H9 (cell line): ENCODE measurements around the gene PREPL. TPM values are rescaled to one million over a fixed set of nuclear protein-coding genes. Genes with fewer than 3 reads are reported as not detected.
A peak's percentile ranks its signal among the peaks of the same experiment; 100 is the strongest.

Experiments used
- DNase-seq: peaks from one replicate; pipeline ENCODE4 v3.0.0-alpha.2; 2017
- H2AFZ ChIP-seq: one replicate; pipeline ENCODE4 v1.6.1; 2013; ENCODE audit warnings: mild to moderate bottlenecking, low read length, control low read depth, moderate library complexity
- H2AK5ac ChIP-seq: 2 replicates; pipeline ENCODE4 v1.6.1; 2013; ENCODE audit warnings: low read length, control low read depth, mixed read lengths; ENCODE audit not compliant: insufficient read length
- H2BK120ac ChIP-seq: one replicate; pipeline ENCODE4 v1.6.1; 2013; ENCODE audit warnings: low read depth, mild to moderate bottlenecking, low read length, control low read depth, inconsistent platforms; ENCODE audit not compliant: poor library complexity, severe bottlenecking
- H2BK12ac ChIP-seq: 2 replicates; pipeline ENCODE4 v1.6.1; 2013; ENCODE audit warnings: low read length, control low read depth, mixed read lengths, low read depth; ENCODE audit not compliant: insufficient read length
- H2BK15ac ChIP-seq: 2 replicates; pipeline ENCODE4 v1.6.1; 2013; ENCODE audit warnings: low read depth, low read length, control low read depth
- H2BK20ac ChIP-seq: one replicate; pipeline ENCODE4 v1.6.1; 2013; ENCODE audit warnings: low read depth, mild to moderate bottlenecking, low read length, control low read depth, inconsistent platforms; ENCODE audit not compliant: poor library complexity, severe bottlenecking
- H2BK5ac ChIP-seq: 2 replicates; pipeline ENCODE4 v1.6.1; 2013; ENCODE audit warnings: low read length, control low read depth, mixed read lengths; ENCODE audit not compliant: insufficient read length
- H3K14ac ChIP-seq: 2 replicates; pipeline ENCODE4 v1.6.1; 2013; ENCODE audit warnings: low read length, control low read depth; ENCODE audit not compliant: insufficient read depth
- H3K18ac ChIP-seq: 2 replicates; pipeline ENCODE4 v1.6.1; 2013; ENCODE audit warnings: low read depth, mild to moderate bottlenecking, mixed read lengths, low read length, control low read depth; ENCODE audit not compliant: insufficient read length
- H3K23ac ChIP-seq: 2 replicates; pipeline ENCODE4 v1.6.1; 2013; ENCODE audit warnings: low read length, control low read depth, mixed read lengths, low read depth; ENCODE audit not compliant: insufficient read length
- H3K23me2 ChIP-seq: 2 replicates; pipeline ENCODE4 v1.6.1; 2013; ENCODE audit warnings: low read depth, mild to moderate bottlenecking, mixed read lengths, low read length, control low read depth; ENCODE audit not compliant: insufficient read length, poor library complexity, severe bottlenecking
- H3K27ac ChIP-seq: 2 replicates; pipeline ENCODE4 v1.5.1; 2013; ENCODE audit warnings: low read length, control low read depth, mixed read lengths, low read depth; ENCODE audit not compliant: insufficient read length
- H3K27me3 ChIP-seq: 2 replicates; pipeline ENCODE4 v1.6.1; 2013; ENCODE audit warnings: low read length, control low read depth, inconsistent platforms; ENCODE audit not compliant: insufficient read depth
- H3K4ac ChIP-seq: 2 replicates; pipeline ENCODE4 v1.6.1; 2013; ENCODE audit warnings: low read depth, mild to moderate bottlenecking, control low read depth, inconsistent platforms, low read length, moderate library complexity
- H3K4me1 ChIP-seq: 2 replicates; pipeline ENCODE4 v1.6.1; 2013; ENCODE audit warnings: low read length, control low read depth, inconsistent platforms; ENCODE audit not compliant: insufficient read depth
- H3K4me2 ChIP-seq: 2 replicates; pipeline ENCODE4 v1.6.1; 2013; ENCODE audit warnings: low read length, control low read depth, mixed read lengths; ENCODE audit not compliant: insufficient read length, insufficient read depth
- H3K56ac ChIP-seq: 2 replicates; pipeline ENCODE4 v1.6.1; 2013; ENCODE audit warnings: low read depth, mild to moderate bottlenecking, mixed read lengths, low read length, control low read depth; ENCODE audit not compliant: insufficient read length
- H3K79me1 ChIP-seq: 2 replicates; pipeline ENCODE4 v1.6.1; 2013; ENCODE audit warnings: low read depth, mild to moderate bottlenecking, moderate library complexity, low read length, control low read depth, inconsistent platforms; ENCODE audit not compliant: insufficient read depth, poor library complexity, severe bottlenecking
- H3K79me2 ChIP-seq: 2 replicates; pipeline ENCODE4 v1.6.1; 2013; ENCODE audit warnings: low read length, control low read depth, inconsistent platforms; ENCODE audit not compliant: insufficient read depth
- H3K9ac ChIP-seq: 2 replicates; pipeline ENCODE4 v1.6.1; 2013; ENCODE audit warnings: low read length, control low read depth, mixed read lengths; ENCODE audit not compliant: insufficient read length; ENCODE audit errors: extremely low read depth
- H3K9me3 ChIP-seq: one replicate; pipeline ENCODE4 v1.6.1; 2013; ENCODE audit warnings: low read depth, low read length, inconsistent platforms; ENCODE audit not compliant: control insufficient read depth
- H3T11ph ChIP-seq: one replicate; pipeline ENCODE4 v1.6.1; 2013; ENCODE audit warnings: mild to moderate bottlenecking, low read length, control low read depth, inconsistent platforms
- H4K20me1 ChIP-seq: one replicate; pipeline ENCODE4 v1.6.1; 2013; ENCODE audit not compliant: control insufficient read depth, insufficient read length, insufficient read depth
- H4K5ac ChIP-seq: 2 replicates; pipeline ENCODE4 v1.6.1; 2013; ENCODE audit warnings: low read depth, mild to moderate bottlenecking, mixed read lengths, low read length, control low read depth; ENCODE audit not compliant: insufficient read length
- H4K8ac ChIP-seq: replicated peaks from 2 replicates; pipeline ENCODE4 v1.6.1; 2013; ENCODE audit warnings: low read length, control low read depth, mixed read lengths, low read depth; ENCODE audit not compliant: insufficient read length
- H4K91ac ChIP-seq: 2 replicates; pipeline ENCODE4 v1.6.1; 2013; ENCODE audit warnings: low read depth, mild to moderate bottlenecking, moderate library complexity, mixed read lengths, low read length, control low read depth; ENCODE audit not compliant: insufficient read length
- H3K27ac Mint-ChIP-seq, 3 experiments: 2 replicates in 2 of 3; 3 replicates in 1 of 3; pipeline ENCODE4 v1.8.0; 2020 to 2021; ENCODE audit warnings: mixed read lengths in 3 of 3, mild to moderate bottlenecking in 1 of 3, moderate library complexity in 1 of 3
- H3K27me3 Mint-ChIP-seq: 2 replicates; pipeline ENCODE4 v1.8.0; 2021; ENCODE audit warnings: low read depth, mild to moderate bottlenecking, moderate library complexity, mixed read lengths
- H3K36me3 Mint-ChIP-seq, 3 experiments: 2 replicates in 2 of 3; 3 replicates in 1 of 3; pipeline ENCODE4 v1.8.0; 2020 to 2021; ENCODE audit warnings: low read depth in 3 of 3, mixed read lengths in 3 of 3; ENCODE audit not compliant: insufficient read depth in 1 of 3
- H3K4me1 Mint-ChIP-seq, 2 experiments: 2 replicates each; pipeline ENCODE4 v1.8.0; 2020; ENCODE audit warnings: mixed read lengths in 2 of 2
- H3K4me3 Mint-ChIP-seq, 2 experiments: 2 replicates in 1 of 2; 3 replicates in 1 of 2; pipeline ENCODE4 v1.8.0; 2020 to 2021; ENCODE audit warnings: mild to moderate bottlenecking in 2 of 2, mixed read lengths in 2 of 2, moderate library complexity in 1 of 2
- H3K9me3 Mint-ChIP-seq, 2 experiments: 2 replicates in 1 of 2; 3 replicates in 1 of 2; pipeline ENCODE4 v1.8.0; 2020; ENCODE audit warnings: mild to moderate bottlenecking in 2 of 2, mixed read lengths in 2 of 2, moderate library complexity in 1 of 2
- total RNA-seq: library from RNA; stranded (reverse); gene quantifications from 2 replicates; pipeline ENCODE4 v1.2.1, GENCODE V29; 2021
- TF ChIP-seq, protein P1 (sequence below): fragments of 200-600 bp; sonication (generic); conservative IDR thresholded peaks from 3 replicates; pipeline ENCODE4 v1.8.0; 2021; ENCODE audit warnings: antibody characterized with exemption, mild to moderate bottlenecking

PREPL gene
- total RNA-seq, 1 experiment from 2014 or later: 30.1 TPM

DNA sequence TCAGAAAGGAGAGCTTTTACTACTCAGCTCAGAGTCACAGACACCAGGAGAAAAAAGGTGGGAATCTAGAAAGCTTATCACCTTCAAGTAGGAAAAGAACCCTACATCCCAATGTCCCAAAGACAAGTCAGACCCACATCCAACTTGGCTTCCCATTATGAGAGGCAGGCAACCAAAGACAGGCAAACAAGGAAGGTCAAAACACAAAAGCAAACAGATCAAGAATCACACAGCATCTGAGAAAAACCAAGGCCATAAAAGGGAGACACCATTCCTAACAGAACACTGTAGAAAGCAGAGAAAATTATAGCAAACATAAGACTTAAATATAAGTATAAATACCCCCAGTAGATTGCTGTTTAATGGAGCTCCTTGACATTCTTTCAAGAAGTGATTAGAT, 45.3 kb downstream of the PREPL start:
- Histone ChIP-seq H3K23ac (no peak overlapping the region), H3K4me1 (no peaks in the 10 kb centered on the region), H3T11ph (no peak overlapping the region), H3K56ac (no peak overlapping the region), H2AK5ac (no peak overlapping the region), H3K14ac (no peak overlapping the region), H2BK5ac (no peak overlapping the region), H3K18ac (no peak overlapping the region), H3K23me2 (no peaks in the 10 kb centered on the region), H3K4ac (no peak overlapping the region), H3K79me1 (no peaks in the 10 kb centered on the region), H2BK15ac (no peak overlapping the region), H4K20me1 (no peaks in the 10 kb centered on the region), H4K8ac (no peak overlapping the region), H3K9ac (no peak overlapping the region), H3K9me3 (peaks cover under 1% of the 10 kb centered on the region), H3K4me2 (no peak overlapping the region), H2BK120ac (no peak overlapping the region), H4K91ac (no peak overlapping the region), H3K27ac (no peak overlapping the region), H3K79me2 (no peaks in the 10 kb centered on the region), H2AFZ (no peak overlapping the region), H4K5ac (no peak overlapping the region), H2BK12ac (no peak overlapping the region), H3K27me3 (no peaks in the 10 kb centered on the region), H2BK20ac (no peak overlapping the region)
- Mint-ChIP-seq H3K9me3 (peaks cover 11 to 14% of the 10 kb centered on the region in 2 experiments), H3K4me1 (0 out of 4 replicates have a peak, but pooled peaks cover 0 to 3% of the 10 kb centered on the region in 2 experiments), H3K27ac (0 out of 7 replicates have a peak overlapping the region, but pooled peaks of 1 of the 3 experiments have one; percentile 7), H3K27me3 (no peaks in the 10 kb centered on the region), H3K36me3 (peaks cover 18 to 36% (median 23%) of the 10 kb centered on the region in 3 experiments), H3K4me3 (no peak overlapping the region)
- no peak for DNase-seq
- TF ChIP-seq, protein P1, sequence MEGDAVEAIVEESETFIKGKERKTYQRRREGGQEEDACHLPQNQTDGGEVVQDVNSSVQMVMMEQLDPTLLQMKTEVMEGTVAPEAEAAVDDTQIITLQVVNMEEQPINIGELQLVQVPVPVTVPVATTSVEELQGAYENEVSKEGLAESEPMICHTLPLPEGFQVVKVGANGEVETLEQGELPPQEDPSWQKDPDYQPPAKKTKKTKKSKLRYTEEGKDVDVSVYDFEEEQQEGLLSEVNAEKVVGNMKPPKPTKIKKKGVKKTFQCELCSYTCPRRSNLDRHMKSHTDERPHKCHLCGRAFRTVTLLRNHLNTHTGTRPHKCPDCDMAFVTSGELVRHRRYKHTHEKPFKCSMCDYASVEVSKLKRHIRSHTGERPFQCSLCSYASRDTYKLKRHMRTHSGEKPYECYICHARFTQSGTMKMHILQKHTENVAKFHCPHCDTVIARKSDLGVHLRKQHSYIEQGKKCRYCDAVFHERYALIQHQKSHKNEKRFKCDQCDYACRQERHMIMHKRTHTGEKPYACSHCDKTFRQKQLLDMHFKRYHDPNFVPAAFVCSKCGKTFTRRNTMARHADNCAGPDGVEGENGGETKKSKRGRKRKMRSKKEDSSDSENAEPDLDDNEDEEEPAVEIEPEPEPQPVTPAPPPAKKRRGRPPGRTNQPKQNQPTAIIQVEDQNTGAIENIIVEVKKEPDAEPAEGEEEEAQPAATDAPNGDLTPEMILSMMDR: no peak
